Stimulated activated CD8-positive, alpha-beta memory T cell treated with anti-CD3 and anti-CD28 coated beads, Interleukin-4, amount 100 ng/mL, for 4 hours (primary cell): ENCODE results near the gene EXOC4.
"Not testable (repeated sequence)": the region's sequence is repeated elsewhere in the genome, so short reads cannot be mapped to it uniquely, and the experiment has no call there.

Experiments
- DNase-seq, 2 donors: peaks; one replicate each; pipeline ENCODE4 v3.0.0-alpha.2; 2020; ENCODE audit warnings: low read depth in 2 of 2, low spot score in 1 of 2

Gene EXOC4

DNA sequence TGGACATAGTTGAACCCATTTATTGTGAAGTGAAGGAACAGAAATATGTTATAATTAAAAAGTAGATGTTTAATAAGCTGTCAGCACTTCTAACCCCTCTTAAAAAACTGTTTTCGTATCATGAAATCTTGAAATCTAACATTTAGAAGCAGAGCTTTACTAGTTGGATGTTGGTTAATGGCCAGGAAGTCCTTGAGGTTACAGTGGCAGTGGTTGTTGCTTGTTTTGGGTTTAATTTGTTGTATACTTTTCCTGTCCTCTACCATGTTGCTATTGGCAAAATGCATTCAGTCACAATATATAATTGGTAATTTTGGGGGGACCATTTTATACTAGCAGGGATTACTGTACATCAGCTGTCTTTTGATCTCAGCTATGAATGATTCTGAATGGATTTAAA is 60.7 kb downstream of the EXOC4 start:
- no peak for DNase-seq

DNA sequence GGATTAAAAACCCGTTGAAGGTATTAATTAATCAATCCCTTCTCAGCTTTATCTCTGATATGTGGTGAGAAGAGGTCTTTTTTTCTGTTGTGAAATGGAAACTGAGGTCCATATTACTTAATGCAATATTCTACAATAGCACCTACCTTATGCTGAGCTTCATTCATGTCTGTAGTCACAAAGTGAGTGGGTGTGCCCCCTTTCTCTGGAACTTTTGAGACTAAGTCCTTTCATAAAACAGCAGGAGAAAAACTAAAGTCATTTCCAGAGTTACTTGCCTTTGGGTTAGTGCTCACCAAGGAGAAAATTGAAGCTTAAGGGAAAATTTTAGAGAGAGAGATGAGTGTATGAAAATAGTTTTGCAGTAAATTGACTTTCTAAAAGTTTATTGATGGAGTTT is 61.2 kb downstream of the EXOC4 start:
- no peak for DNase-seq

DNA sequence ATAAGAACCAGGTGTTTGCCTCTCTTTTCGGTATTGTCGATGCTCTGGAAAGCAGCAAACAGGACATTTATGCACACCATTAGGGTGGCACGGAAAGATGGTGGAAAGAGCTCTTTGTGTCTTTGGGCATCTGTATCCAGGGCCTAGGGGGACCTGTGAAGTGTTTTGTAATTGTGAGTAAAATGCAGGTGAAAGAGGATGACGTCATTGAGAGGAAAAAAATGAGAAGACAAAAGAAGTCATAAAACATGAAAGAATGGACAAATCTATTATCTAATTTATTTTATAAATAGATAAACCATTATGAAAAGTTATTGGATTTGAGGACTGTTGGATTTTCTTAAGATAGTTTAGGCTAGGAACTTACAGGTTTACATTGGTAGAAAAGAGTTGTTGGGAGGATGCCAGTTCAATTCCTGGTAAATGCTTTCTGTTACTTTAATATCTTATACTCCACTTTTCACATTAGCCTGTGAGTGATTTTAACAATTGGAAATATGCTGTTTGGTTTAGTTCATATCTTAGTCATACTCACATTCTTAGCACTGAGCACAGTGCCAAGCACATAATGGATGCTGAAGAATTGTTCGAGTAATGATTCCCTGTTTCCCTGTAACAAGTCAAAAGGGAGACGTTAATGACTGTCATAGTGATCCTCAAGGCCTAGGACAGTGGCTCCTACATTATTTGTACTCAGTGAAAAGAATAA is 62.6 kb downstream of the EXOC4 start:
- DNase-seq = no peak

DNA sequence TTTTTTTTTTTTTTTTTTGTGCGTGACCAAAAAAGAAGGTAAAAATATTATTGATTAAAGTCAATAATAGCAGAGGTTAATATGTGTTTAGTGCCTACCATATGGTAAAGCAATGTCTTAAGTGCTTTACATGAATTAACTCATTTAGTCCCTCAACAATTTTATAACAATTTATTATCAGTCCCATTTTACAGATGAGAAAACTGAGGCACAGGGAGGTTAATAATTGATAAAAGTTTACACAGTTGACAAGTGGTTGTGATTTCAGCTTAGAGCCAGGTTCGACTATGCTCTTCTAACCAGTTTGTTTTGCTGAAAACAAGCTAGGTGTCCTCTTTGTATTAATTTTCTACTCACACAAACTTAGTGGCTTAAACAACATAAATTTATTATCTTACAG is 67.0 kb downstream of the EXOC4 start:
- no peak for DNase-seq

DNA sequence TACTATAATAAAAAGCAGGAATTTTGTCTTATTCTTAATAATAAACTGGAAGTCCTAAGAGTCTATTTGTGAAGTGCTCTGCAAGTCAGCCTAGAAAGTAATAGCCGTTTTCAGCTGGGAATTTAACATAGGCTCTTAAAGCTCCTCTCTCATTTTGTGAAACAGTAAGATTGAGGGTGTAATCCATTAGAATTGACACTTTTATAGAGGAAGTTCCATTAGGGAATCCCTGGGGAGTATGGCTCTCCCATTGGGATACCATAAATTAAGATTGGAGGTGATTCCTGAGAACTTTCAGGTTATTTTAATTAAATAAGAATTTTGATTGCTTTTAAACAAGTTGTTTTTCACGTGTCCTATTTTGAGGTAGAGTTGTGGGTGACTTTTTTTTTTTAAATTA is 68.0 kb downstream of the EXOC4 start:
- no peak for DNase-seq

DNA sequence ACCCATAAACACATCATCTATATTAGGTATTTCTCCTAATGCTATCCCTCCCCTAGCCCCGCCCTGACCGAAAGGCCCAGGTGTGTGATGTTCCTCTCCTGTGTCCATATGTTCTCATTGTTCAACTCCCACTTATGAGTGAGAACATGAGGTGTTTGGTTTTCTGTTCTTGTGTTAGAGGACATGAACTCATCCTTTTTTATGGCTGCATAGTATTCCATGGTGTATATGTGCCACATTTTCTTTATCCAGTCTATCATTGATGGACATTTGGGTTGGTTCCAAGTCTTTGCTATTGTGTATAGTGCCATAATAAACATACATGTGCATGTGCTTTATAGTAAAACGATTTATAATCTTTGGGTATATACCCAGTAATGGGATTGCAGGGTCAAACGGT is 68.5 kb downstream of the EXOC4 start:
- DNase-seq = not testable (repeated sequence)

DNA sequence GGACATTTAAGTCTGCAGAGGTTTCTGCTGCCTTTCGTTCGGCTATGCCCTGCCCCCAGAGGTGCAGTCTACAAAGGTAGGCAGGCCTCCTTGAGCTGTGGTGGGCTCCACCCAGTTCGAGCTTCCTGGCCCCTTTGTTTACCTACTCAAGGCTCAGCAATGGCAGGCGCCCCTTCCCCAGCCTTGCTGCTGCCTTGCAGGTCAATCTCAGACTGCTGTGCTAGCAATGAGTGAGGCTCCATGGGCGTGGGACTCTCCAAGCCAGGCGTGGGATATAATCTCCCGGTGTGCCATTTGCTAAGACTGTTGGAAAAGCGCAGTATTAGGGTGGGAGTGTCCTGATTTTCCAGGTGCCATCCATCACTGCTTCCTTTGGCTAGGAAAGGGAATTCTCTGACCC is 73.9 kb downstream of the EXOC4 start:
- not testable (repeated sequence) for DNase-seq

DNA sequence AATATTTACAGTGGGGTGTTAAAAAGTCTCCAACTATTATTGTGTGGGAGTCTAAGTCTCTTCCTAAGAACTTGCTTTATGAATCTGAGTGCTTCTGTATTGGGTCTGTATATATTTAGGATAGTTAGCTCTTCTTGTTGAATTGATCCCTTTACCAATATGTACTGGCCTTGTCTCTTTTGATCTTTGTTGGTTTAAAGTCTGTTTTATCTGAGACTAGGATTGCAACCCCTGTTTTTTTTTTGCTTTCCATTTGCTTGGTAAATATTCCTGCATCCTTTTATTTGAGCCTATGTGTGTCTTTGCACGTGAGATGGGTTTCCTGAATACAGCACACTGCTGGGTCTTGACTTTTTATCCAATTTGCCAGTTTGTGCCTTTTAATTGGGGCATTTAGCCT is 75.1 kb downstream of the EXOC4 start:
- not testable (repeated sequence) for DNase-seq

DNA sequence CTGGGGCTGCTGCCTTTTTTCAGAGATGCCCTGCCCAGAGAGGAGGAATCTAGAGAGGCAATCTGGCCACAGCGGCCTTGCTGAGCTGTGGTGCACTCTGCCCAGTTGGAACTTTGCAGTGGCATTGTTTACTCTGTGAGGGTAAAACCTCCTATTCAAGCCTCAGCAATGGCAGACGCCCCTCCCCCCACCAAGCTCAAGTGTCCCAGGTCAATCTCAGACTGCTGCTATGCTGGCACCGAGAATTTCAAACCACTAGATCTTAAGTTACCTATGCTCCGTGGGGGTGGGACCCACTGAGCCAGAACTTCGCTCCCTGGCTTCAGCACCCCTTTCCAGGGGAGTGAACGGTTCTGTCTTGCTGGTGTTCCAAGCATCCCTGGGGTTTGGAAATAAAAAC is 77.2 kb downstream of the EXOC4 start:
- DNase-seq = no peak

DNA sequence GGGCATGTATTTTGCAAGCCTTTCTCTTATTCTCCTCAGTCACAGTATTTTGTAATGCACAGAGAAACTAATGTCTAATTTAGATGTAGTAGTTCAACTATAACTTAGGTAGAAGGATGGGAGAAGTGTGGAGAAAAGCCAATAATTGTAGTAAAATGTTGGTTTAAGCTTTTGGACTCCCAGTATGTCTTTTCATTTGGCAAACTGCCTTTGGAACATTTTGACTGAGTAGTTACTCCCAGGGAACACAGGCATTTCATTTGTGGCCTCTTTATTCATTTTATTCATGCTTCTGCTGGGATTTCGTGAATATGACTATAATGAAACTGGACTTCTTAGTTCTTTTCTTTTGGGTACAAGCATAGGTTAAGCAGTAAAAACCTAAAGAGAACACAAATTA is 79.0 kb downstream of the EXOC4 start:
- no peak for DNase-seq

DNA sequence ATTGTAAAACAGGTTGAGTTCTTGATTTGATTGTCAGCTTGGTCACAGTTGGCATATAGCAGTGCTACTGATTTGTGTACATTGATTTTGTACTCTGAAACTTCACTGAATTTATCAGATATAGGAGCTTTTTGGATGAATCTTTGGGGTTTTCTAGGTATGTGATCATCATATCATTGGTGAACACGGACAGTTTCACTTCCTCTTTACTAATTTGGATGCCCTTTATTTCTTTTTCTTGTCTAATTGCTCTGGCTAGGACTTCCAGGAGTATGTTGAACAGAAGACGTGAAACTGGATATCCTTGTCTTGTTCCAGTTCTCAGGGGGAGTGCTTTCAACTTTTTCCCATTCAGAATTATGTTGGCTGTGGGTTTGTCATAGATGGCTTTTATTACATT is 86.9 kb downstream of the EXOC4 start:
- DNase-seq = no peak

DNA sequence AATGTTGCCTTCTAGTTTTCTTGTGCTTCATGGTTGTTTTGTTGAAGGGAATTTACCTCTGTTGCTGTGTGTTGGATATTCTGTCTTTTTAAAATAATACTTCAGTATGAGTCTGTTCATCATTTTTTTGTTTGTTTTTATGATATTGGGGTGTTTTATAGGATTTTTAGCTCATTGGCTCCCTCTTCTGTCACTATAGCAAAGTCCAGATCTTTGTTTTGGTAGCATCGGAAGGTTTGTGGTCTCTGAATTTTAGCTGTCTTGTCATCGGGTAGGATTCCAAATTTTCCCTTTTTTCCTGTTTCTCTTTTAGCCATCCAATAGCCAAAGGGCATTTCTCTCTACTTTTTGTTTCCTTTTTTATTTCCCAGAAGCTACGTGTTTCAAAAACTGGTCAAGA is 91.4 kb downstream of the EXOC4 start:
- DNase-seq = no peak

DNA sequence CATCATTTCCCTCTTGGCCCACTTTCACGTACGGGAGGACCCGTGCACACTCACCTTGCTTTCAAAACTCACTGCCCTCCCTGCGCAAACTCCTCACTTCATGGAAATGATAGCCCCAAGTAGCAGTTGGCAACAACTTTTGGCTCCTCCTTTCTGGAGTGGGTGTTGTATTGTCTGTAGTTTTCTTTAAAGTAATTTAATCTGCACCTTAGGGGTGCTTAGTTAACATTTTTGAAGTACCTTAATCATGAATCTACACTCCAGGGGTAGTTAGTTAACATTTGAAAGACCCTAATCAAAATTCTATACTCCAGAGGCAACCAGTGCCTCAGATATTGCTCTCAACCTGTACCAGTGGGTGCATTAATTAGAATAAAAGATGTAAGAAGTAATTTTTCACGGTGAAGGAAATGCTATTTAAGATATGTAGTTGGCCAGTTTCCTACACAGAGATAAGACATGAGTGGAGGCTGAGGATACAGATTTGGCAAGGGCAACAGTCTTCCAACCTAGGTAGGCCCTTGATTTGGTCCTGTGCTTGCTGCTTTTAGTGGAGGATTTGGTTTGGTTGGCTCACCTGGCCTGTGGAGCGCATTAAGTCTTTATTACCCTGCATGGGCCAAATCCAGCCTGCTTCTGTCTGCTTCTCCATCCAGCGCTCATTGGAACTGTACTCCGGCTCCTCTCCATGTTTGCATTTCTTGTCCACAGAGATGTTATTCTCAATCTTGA is 93.0 kb downstream of the EXOC4 start:
- DNase-seq = no peak

DNA sequence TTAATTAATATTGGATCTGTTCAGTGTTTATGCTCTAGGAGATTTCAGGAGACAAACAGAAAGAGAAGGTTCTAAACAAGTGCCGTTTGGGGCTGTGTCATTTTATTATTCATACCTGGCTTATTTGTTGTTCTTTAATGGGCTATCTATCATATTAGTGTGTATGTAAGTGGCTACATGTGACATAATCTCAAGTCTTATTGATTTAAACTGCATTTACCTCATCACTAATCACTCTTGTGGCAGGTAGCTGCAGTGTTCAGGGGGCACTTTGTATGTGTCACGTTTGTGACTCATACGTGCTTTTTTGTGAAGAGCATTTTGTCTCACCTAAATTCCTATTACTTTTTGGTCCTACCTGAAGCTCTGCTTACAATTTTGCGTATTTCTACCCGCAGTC is 95.4 kb downstream of the EXOC4 start:
- DNase-seq = no peak

DNA sequence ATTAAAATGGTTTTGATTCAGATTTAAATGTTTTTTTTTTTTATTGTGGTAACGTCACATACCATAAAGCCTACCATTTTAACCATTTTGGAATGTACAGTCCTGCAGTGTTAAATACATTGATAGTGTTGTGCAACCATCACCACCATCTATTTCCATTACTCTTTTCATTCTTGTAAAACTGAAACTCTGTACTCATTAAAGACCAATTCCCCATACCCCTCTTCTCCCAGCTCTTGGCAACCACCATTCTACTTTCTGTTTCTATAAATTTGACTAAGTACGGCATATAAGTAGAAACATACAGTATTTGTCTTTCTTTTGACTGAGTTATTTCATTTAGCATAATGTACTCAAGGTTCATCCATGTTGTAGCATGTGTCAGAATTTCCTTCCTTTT is 96.2 kb downstream of the EXOC4 start:
- DNase-seq = no peak

DNA sequence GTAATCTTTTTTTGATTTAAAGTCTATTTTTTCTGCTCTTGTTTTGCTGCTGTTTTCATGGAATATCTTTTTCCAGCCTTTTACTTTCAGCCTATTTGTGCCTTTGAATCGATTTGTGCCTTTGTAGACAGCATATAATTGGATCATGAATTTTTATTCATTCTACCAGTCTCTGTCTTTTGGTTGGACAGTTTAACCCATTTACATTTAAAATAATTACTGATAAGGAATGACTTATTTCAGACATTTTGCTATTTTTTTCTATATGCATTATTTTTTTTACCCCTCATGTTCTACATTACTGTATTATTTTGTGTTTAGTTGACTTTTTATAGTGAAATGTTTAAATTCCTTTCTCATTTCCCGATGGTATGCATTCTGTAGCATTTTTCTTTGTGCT is 99.6 kb downstream of the EXOC4 start:
- DNase-seq = no peak

DNA sequence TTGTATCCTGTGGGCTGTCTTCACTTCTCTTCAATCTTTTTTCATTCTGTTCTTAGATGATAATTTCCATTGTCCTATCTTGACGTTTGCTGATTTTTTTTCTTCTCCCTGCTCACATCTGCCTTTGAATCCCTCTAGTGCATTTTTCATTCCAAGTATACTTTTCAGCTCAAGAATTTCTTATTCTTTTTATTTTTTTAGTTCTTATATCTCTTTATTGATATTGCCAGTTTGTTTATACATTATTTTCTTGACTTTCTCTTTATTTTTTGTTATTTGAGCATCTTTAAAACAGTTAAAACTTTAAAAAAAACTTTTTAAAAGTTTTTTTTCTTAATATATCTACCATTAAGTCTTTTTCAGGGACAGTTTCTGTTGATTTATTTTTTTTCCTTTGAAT is 100.9 kb downstream of the EXOC4 start:
- no peak for DNase-seq

DNA sequence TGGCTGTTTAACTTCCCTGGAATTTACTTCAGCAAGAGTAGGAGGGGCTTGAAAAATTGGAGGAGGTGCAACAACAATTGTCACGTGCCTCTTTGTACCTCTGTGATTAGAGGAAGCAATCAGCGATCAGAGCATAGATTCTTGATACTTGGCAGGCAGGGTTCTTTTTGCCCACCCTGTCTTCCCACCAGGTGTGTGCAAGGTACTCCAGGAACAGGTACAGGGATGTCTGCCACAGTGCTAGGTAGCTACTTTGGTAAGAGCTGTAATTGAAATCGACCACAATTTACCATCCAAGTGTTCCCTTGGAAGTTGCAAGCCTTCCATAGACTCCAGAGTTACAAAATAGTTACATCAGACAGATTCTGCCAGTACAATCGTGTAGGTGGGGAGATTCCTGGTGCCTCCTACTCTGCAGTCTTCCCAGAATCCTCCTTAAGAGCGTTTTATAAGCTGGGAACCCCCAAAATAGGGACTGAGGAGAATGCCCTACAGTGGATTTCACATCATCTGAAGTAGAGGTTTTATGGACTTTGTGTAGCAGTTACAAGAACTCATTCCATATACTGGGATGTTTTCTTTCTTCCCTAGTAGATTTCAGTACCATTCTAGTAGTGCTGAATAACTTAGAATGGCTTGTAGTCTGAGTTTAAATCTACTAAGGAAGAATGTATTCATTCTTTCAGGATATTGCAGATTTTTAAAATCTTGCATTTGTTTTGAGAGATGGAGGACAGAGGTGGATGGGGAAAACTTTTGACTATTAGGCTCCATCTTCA is 101.9 kb downstream of the EXOC4 start:
- DNase-seq = no peak

DNA sequence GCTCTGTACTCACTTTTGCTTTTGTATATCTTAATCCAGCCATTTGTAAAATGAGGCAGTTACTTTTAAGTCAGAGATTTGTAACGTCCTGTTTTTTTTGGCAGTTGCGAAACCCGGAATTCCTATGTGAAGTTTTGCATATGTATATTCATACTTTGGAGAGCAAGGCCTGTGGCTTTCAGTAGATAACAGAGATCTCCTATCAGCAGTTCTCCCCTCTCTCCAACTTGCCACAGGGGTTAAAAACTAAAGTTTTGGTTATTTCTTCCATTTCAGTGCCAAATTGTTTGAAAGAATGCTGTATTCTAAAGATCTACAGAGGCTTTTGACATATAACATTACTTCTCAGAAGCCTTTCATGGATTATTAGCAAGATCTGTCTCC is 102.4 kb downstream of the EXOC4 start:
- no peak for DNase-seq

DNA sequence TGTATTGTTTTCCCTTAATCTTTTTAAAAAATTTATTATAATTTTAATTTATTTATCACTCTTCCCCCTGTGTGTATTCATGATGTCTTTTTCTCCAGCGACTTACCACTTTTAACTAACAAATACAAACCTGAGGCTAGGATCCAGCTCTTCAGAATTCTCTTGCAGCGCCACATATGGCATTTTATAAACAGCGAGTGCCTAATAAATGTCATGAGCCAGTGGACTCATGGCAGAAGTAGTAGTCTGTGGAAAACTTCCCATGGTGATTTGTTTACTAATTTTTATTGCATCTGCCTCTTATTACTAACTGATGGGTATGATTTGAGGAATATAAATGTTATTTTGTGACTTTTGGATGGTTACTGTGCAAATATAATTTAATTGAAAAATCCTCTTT is 102.9 kb downstream of the EXOC4 start:
- DNase-seq = no peak

DNA sequence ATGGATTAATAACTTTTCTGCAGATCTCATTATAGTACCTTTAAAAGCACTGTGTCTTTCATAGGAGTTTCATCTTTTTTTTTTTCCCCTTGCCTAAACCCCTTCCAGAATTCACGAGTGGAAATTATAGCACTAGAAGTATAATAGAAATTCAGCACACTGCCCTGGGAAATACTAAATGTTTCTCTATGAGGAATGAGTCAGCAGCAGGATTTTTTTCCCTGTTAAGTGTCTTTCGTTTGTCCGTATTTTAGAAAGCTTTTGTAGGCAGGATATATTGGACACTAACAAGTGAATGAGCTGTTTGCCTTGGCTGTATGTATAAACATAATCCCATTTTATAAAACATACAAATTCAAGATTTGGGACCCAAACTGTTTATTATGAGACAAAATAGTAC is 105.8 kb downstream of the EXOC4 start:
- DNase-seq = no peak

DNA sequence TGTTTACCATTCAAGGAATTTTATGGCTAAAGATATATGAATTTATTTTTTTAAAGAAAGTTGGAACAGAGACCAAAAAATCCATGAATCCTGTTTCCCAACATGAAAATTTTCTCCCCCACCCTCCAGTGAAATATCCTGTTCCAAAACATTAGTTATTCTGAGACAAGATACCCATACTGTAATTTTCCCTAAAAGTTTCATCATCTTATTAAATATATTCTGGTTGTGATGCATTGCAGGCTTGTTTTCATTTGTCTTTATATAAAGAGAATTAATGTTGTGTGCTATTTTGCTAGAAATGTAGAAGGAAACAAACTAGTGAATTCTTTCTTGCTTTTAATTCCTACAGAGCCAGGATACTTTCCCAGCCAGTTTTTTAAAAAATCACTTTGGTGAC is 106.6 kb downstream of the EXOC4 start:
- DNase-seq = no peak
